NOMO-1 treated with DMSO at 0.1 percent for 48 hours (cell line): Measurements from ENCODE around the gene EID2.

ENCODE experiments used
- DNase-seq: peaks from one replicate; lab custom pipeline; 2025; ENCODE audit not compliant: unreplicated experiment; lab: John Stamatoyannopoulos, UW

Gene EID2

GRCh38 chr19:39539518-39540332 lies at the start of gene EID2:
EID2 (minus strand) TSS chr19:39540161; CDS start chr19:39540079, 82 bp downstream.
- peak; percentile 96 for DNase-seq

- no peak for DNase-seq
Measured at GRCh38 chr19:39588066-39588465, 48.1 kb upstream of the EID2 start.

- no peak for DNase-seq
Measured at GRCh38 chr19:39587496-39587895, 47.5 kb upstream of the EID2 start.

GRCh38 chr19:39582891-39583625 lies 43.1 kb upstream of the EID2 start:
- no peak for DNase-seq

GRCh38 chr19:39582442-39582841 lies 42.5 kb upstream of the EID2 start:
- no peak for DNase-seq

- DNase-seq: no peak
Measured at GRCh38 chr19:39568604-39569003, 28.6 kb upstream of the EID2 start.

- DNase-seq: no peak
Measured at GRCh38 chr19:39566064-39566463, 26.1 kb upstream of the EID2 start.

GRCh38 chr19:39563408-39563807 lies 23.4 kb upstream of the EID2 start:
- DNase-seq: no peak

- no peak for DNase-seq
Measured at GRCh38 chr19:39558624-39559117, 18.7 kb upstream of the EID2 start.

- DNase-seq: peak; percentile 36
Measured at GRCh38 chr19:39557811-39558623, 18.1 kb upstream of the EID2 start.

GRCh38 chr19:39555883-39556282 lies 15.9 kb upstream of the EID2 start:
- no peak for DNase-seq

GRCh38 chr19:39554701-39555311 lies 14.8 kb upstream of the EID2 start:
- no peak for DNase-seq

GRCh38 chr19:39553082-39553652 lies 13.2 kb upstream of the EID2 start:
- no peak for DNase-seq

- no peak for DNase-seq
Measured at GRCh38 chr19:39550197-39550596, 10.2 kb upstream of the EID2 start.

GRCh38 chr19:39546599-39546998 lies 6.6 kb upstream of the EID2 start:
- DNase-seq: no peak

- no peak for DNase-seq
Measured at GRCh38 chr19:39544911-39545310, 5.0 kb upstream of the EID2 start.

- DNase-seq: no peak
Measured at GRCh38 chr19:39544226-39544903, 4.4 kb upstream of the EID2 start.

- no peak for DNase-seq
Measured at GRCh38 chr19:39543477-39543857, 3.5 kb upstream of the EID2 start.

- peak; percentile 26 for DNase-seq
Measured at GRCh38 chr19:39542206-39542605, 2.2 kb upstream of the EID2 start.

GRCh38 chr19:39540333-39540673 lies 342 bp upstream of the EID2 start:
- DNase-seq: no peak
